ENCODE data around the gene C11orf52. TPM values are rescaled to one million over a fixed set of nuclear protein-coding genes. Genes with fewer than 3 reads are reported as not detected.
"Not testable (repeated sequence)": the region's sequence is repeated elsewhere in the genome, so short reads cannot be mapped to it uniquely, and the experiment has no call there.

The C11orf52 gene
- total and polyA plus RNA-seq, 10 donors, result 0.32 to 1.5 (median 0.63) TPM; not detected in 2

GRCh38 chr11:111932611-111932950 is 13.9 kb downstream of the C11orf52 start:
- peaks cover 0 to 4% (median 0%) of the 10 kb centered on the region in 7 donors for H3K27me3 ChIP-seq (replicated peaks in 1 of 7)
- H3K27ac ChIP-seq, result no peak overlapping the region
- no peak for DNase-seq
- H3K4me3 ChIP-seq, result no peak overlapping the region
- no peaks in the 10 kb centered on the region for H3K9me3 ChIP-seq
- peaks cover 9 to 43% (median 32%) of the 10 kb centered on the region in 6 donors for H3K4me1 ChIP-seq
- intact Hi-C loops (cut with DNase I; ENCODE audit: low total_unique reads), result loop anchor here (10.0 kb wide), 1 partner anchor 52 kb away; no protein-coding TSS in a partner anchor
- 68 to 79% (median 71%) methylated on average over 2 of the region's 2 CpGs for WGBS, 5 donors
- H3K36me3 ChIP-seq, result no peaks in the 10 kb centered on the region
- TF ChIP-seq CTCF (IDR thresholded peaks at IDR 0.05 in 8 of 11, conservative IDR thresholded peaks at IDR 0.05 in 3 of 11) (no peak), POLR2A (IDR thresholded peaks at IDR 0.05) (no peak), POLR2AphosphoS5 (IDR thresholded peaks at IDR 0.05) (no peak)

DNA sequence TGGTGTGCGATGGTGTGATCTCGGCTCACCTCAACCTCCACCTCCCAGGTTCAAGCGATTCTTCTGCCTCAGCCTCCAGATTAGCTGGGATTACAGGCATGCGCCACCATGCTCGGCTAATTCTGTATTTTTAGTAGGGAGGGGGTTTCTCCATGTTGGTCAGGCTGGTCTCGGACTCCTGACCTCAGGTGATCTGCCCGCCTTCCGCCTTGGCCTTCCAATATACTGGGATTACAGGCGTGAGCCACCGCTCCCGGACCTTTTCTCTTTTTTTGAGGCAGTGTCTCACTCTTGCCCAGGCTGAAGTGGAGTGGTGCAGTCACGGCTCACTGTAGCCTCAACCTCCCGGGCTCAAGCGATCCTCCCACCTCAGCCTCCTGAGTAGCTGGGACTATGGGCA is 14.5 kb downstream of the C11orf52 start:
- H3K27ac ChIP-seq; H3K9me3 ChIP-seq; H3K36me3 ChIP-seq; H3K4me3 ChIP-seq; H3K27me3 ChIP-seq (replicated peaks in 1 of 7); DNase-seq: not testable (repeated sequence)
- 93 to 97% (median 95%) methylated on average over 14 of the region's 14 CpGs for WGBS, 5 donors
- intact Hi-C loops (cut with DNase I; ENCODE audit: low total_unique reads), result loop anchor here (10.0 kb wide), 1 partner anchor 52 kb away; no protein-coding TSS in a partner anchor
- peaks cover 10 to 43% (median 35%) of the 10 kb centered on the region in 6 donors for H3K4me1 ChIP-seq

DNA sequence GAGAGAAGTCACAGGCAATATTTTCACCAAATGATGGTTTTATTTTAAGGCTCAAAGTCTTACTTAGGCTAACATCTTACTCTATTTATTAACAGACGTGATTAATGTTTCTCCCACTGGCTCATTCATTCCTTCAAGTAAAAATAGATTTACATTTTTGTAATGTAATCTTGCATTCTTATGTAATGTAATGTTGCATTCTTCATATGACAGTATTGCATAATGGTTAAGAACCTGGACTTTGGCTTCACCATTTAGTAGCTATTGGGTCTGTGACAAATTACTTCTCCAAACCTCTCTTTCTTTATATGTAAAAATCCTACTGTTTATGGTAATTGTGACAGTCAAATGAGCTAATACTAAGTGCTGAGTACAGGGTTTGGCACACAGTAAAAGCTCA is 15.2 kb downstream of the C11orf52 start:
- 56 to 85% (median 65%) methylated on average over 1 of the region's 1 CpG for WGBS, 5 donors
- H3K4me1 ChIP-seq, result peaks cover 16 to 49% (median 42%) of the 10 kb centered on the region in 6 donors
- peaks cover 0 to 4% (median 0%) of the 10 kb centered on the region in 7 donors for H3K27me3 ChIP-seq (replicated peaks in 1 of 7)
- no peaks in the 10 kb centered on the region for H3K9me3 ChIP-seq
- intact Hi-C loops (cut with DNase I; ENCODE audit: low total_unique reads), result loop anchor here (10.0 kb wide), 1 partner anchor 51 kb away; no protein-coding TSS in a partner anchor
- no peak for TF ChIP-seq POLR2A (IDR thresholded peaks at IDR 0.05)
- H3K36me3 ChIP-seq, result no peaks in the 10 kb centered on the region
- H3K27ac ChIP-seq, result no peak overlapping the region
- DNase-seq, result no peak
- H3K4me3 ChIP-seq, result no peak overlapping the region

DNA sequence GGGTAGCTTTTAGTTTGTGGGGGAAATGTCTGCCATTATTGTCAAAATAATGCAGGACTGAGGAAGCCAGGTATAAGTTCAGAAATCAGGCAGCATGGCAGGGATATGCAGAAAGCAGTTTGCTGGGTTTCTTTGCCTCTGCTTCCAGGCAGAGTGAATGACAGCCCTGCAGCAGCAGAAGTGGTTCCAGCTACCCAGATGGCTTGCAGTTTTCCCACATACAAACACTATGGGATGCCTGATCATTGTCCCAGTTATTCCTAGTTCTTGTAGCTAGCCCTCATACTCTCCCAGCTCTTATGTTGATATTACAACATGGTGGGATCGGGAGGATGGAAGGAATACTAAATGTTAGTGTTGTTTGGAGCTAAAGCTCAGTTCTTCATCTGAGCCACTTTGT is 15.6 kb downstream of the C11orf52 start:
- Histone ChIP-seq H3K36me3 (no peaks in the 10 kb centered on the region), H3K27me3 (replicated peaks in 1 of 7) (peaks cover 0 to 4% (median 0%) of the 10 kb centered on the region in 7 donors), H3K4me3 (no peak overlapping the region), H3K27ac (no peak overlapping the region), H3K9me3 (no peaks in the 10 kb centered on the region), H3K4me1 (peaks cover 16 to 54% (median 44%) of the 10 kb centered on the region in 6 donors)
- TF ChIP-seq CTCF (IDR thresholded peaks at IDR 0.05 in 8 of 11, conservative IDR thresholded peaks at IDR 0.05 in 3 of 11), result no peak
- TF ChIP-seq POLR2AphosphoS5 (IDR thresholded peaks at IDR 0.05), result no peak
- no peak for TF ChIP-seq POLR2A (IDR thresholded peaks at IDR 0.05)
- DNase-seq, result no peak
- 93 to 100% (median 94%) methylated on average over 1 of the region's 1 CpG for WGBS, 5 donors
- intact Hi-C loops (cut with DNase I; ENCODE audit: low total_unique reads), result loop anchor here (10.0 kb wide), 1 partner anchor 50 kb away; no protein-coding TSS in a partner anchor

GRCh38 chr11:111935317-111936039 is 16.8 kb downstream of the C11orf52 start:
- Histone ChIP-seq H3K9me3 (no peaks in the 10 kb centered on the region), H3K4me3 (no peak overlapping the region), H3K36me3 (no peaks in the 10 kb centered on the region), H3K27me3 (replicated peaks in 1 of 7) (peaks cover 0 to 4% (median 0%) of the 10 kb centered on the region in 7 donors), H3K27ac (no peak overlapping the region), H3K4me1 (peaks cover 16 to 54% (median 44%) of the 10 kb centered on the region in 6 donors)
- peak in 1 of 3 donors; percentile 10 for TF ChIP-seq POLR2AphosphoS5 (IDR thresholded peaks at IDR 0.05)
- no peak for TF ChIP-seq CTCF (IDR thresholded peaks at IDR 0.05 in 8 of 11, conservative IDR thresholded peaks at IDR 0.05 in 3 of 11)
- 41 to 71% (median 49%) methylated on average over 4 of the region's 4 CpGs for WGBS, 5 donors
- intact Hi-C loops (cut with DNase I; ENCODE audit: low total_unique reads), result loop anchor here (10.0 kb wide), 1 partner anchor 49 kb away; no protein-coding TSS in a partner anchor
- DNase-seq, result no peak

Measured in spleen (tissue), 11 donors.